MM.1S (cell line): ENCODE data around the gene RNF126.

Experiments
- DNase-seq: peaks from one replicate; pipeline ENCODE4 v3.0.0-alpha.2; 2015
- H2AFZ ChIP-seq: fragments of 300-600 bp; sonication (generic); 2 replicates; pipeline ENCODE4 v1.6.0; 2016; ENCODE audit warnings: antibody characterized with exemption, low read length
- H3F3A ChIP-seq: fragments of 300-600 bp; sonication (generic); 2 replicates; pipeline ENCODE4 v1.6.1; 2016; ENCODE audit warnings: mild to moderate bottlenecking, antibody characterized with exemption, low read length, moderate library complexity, mixed read lengths; ENCODE audit not compliant: insufficient read depth
- H3K27ac ChIP-seq: fragments of 300-600 bp; sonication (generic); 2 replicates; pipeline ENCODE4 v1.5.1; 2016; ENCODE audit warnings: mild to moderate bottlenecking, low read length
- H3K27me3 ChIP-seq: fragments of 300-600 bp; sonication (generic); replicated peaks from 2 replicates; pipeline ENCODE4 v1.6.0; 2016; ENCODE audit warnings: low read length; ENCODE audit not compliant: insufficient read depth
- H3K36me3 ChIP-seq: fragments of 300-600 bp; sonication (generic); replicated peaks from 2 replicates; pipeline ENCODE4 v1.6.1; 2016; ENCODE audit warnings: mild to moderate bottlenecking, low read length, mixed read lengths; ENCODE audit not compliant: insufficient read depth
- H3K4me1 ChIP-seq: fragments of 300-600 bp; sonication (generic); 2 replicates; pipeline ENCODE4 v1.6.1; 2016; ENCODE audit warnings: low read length, mixed read lengths
- H3K4me2 ChIP-seq: fragments of 300-600 bp; sonication (generic); 2 replicates; pipeline ENCODE4 v1.6.0; 2016; ENCODE audit warnings: low read depth, low read length
- H3K4me3 ChIP-seq: fragments of 300-600 bp; sonication (generic); 2 replicates; pipeline ENCODE4 v1.5.1; 2016; ENCODE audit warnings: low read length, mixed read lengths
- H3K79me2 ChIP-seq: fragments of 300-600 bp; sonication (generic); 2 replicates; pipeline ENCODE4 v1.6.1; 2016; ENCODE audit warnings: mixed run types, low read length, mixed read lengths
- H3K9ac ChIP-seq: fragments of 300-600 bp; sonication (generic); 2 replicates; pipeline ENCODE4 v1.6.1; 2016; ENCODE audit warnings: low read length, mixed read lengths
- H3K9me2 ChIP-seq: fragments of 300-600 bp; sonication (generic); replicated peaks from 2 replicates; pipeline ENCODE4 v1.6.1; 2016; ENCODE audit warnings: mild to moderate bottlenecking, low read length, mixed read lengths; ENCODE audit not compliant: insufficient read depth
- H3K9me3 ChIP-seq: fragments of 300-600 bp; sonication (generic); replicated peaks from 2 replicates; pipeline ENCODE4 v1.6.1; 2016; ENCODE audit warnings: mild to moderate bottlenecking, low read length, mixed read lengths; ENCODE audit not compliant: insufficient read depth
- H4K20me1 ChIP-seq: fragments of 300-600 bp; sonication (generic); 2 replicates; pipeline ENCODE4 v1.6.1; 2016; ENCODE audit warnings: mild to moderate bottlenecking, low read length, moderate library complexity, mixed read lengths; ENCODE audit not compliant: insufficient read depth
- EZH2 ChIP-seq: fragments of 300-600 bp; sonication (generic); optimal IDR thresholded peaks from 2 replicates; pipeline ENCODE3; 2017; ENCODE audit warnings: low read depth, mild to moderate bottlenecking, antibody characterized with exemption, low read length, mixed read lengths
- EZH2phosphoT487 ChIP-seq: fragments of 300-600 bp; sonication (generic); IDR thresholded peaks from 2 replicates; pipeline ENCODE4 v1.6.1; 2018; ENCODE audit warnings: antibody characterized with exemption, low read length
- TF ChIP-seq, protein P1 (sequence below): fragments of 300-600 bp; sonication (generic); IDR thresholded peaks from 2 replicates; pipeline ENCODE4 v1.5.1; 2016; ENCODE audit warnings: antibody characterized with exemption, low read length, mixed read lengths

The RNF126 gene

DNA sequence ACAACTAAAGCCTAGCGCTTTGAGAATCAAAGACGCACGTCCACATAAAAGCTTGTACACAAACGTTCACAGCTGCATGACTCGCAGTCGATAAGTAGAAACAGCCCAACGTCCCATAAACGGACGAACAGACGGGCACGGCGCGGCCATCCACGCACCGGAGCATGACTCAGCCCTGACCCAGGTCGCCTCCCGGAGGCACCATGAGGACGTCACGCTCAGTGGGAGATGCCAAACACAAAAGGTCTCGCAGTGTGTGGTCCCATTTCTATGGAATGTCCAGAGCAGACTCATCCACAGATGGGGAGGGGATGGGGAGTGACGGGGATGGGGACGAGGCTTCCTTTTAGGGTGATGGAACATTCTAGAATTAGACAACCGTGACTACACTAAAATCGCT lies 39.0 kb downstream of the RNF126 start:
- Histone ChIP-seq H3K9ac (no peak overlapping the region), H3K4me2 (no peak overlapping the region), H3K9me3 (no peaks in the 10 kb centered on the region), H2AFZ (no peak overlapping the region), H3K9me2 (no peaks in the 10 kb centered on the region), H3F3A (no peaks in the 10 kb centered on the region), H3K4me1 (no peaks in the 10 kb centered on the region), H4K20me1 (no peaks in the 10 kb centered on the region), H3K27ac (no peak overlapping the region), H3K27me3 (no peaks in the 10 kb centered on the region), H3K79me2 (peaks cover 16% of the 10 kb centered on the region), H3K36me3 (peaks cover 3% of the 10 kb centered on the region; the same call in 1 of the 2 replicates), H3K4me3 (no peak overlapping the region)
- DNase-seq, result no peak
- no peak for TF ChIP-seq EZH2phosphoT487
- TF ChIP-seq, protein P1, sequence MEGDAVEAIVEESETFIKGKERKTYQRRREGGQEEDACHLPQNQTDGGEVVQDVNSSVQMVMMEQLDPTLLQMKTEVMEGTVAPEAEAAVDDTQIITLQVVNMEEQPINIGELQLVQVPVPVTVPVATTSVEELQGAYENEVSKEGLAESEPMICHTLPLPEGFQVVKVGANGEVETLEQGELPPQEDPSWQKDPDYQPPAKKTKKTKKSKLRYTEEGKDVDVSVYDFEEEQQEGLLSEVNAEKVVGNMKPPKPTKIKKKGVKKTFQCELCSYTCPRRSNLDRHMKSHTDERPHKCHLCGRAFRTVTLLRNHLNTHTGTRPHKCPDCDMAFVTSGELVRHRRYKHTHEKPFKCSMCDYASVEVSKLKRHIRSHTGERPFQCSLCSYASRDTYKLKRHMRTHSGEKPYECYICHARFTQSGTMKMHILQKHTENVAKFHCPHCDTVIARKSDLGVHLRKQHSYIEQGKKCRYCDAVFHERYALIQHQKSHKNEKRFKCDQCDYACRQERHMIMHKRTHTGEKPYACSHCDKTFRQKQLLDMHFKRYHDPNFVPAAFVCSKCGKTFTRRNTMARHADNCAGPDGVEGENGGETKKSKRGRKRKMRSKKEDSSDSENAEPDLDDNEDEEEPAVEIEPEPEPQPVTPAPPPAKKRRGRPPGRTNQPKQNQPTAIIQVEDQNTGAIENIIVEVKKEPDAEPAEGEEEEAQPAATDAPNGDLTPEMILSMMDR, result no peak
- no peak for TF ChIP-seq EZH2

DNA sequence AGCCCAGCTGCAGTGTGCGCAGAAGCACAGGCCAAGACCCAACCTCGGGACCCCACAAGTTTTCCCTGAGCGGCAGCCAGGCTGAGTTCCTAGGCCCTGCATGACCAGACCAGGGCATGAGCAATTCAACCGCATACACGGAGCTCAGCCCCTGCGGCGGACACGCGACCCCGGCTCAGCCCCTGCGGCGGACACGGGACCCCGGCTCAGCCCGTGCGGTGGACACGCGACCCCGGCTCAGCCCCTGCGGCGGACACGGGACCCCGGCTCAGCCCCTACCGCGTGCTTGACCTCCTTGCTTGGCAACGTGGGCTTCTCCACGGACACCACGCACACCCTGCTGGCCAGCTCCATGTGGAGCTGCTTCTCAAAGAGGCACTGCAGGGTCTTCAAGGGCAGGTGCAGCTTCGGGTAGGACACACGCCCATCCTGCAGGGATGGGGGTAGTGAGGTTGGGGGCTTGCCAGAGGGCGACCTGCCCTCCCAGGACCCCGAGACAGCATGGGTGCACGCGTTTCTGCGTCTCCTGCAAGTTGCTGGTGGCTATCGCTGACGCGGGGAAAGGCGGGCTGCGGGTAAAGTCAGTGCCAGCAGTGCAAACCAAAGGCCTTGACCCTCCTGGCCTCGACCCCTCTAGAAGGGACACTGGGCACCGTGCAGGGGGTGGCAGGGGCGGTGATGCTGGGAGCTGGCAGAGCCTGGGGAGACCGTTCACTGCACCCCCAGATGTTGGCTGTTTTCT lies 39.7 kb downstream of the RNF126 start:
- no peaks in the 10 kb centered on the region for H4K20me1 ChIP-seq

DNA sequence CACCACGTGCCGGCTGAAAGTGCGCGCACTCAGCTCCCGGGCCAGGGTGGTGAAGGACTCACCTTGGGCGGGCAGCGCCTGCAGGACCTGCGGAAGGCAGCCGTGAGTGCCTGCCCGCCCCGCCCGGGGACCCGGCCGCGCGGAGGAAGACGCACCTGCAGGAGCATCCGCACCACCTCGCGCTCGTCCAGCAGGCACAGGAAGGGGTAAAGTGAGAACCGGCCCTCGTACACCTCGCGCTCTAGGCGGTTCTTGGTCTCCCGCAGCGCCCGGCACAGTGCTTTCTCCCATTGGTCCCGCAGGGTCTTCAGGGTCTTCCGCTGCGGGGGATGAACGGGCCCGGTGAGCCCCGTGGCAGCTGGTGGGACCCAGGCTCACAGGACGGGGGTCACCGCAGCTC lies 40.3 kb downstream of the RNF126 start:
- Histone ChIP-seq H3K9me2 (no peaks in the 10 kb centered on the region), H3K79me2 (peaks cover 4% of the 10 kb centered on the region), H4K20me1 (no peaks in the 10 kb centered on the region), H3K36me3 (peaks cover 3% of the 10 kb centered on the region; the same call in 1 of the 2 replicates), H3K4me1 (no peaks in the 10 kb centered on the region), H3K27me3 (no peaks in the 10 kb centered on the region), H2AFZ (no peak overlapping the region), H3F3A (no peaks in the 10 kb centered on the region), H3K27ac (no peak overlapping the region), H3K4me2 (no peak overlapping the region), H3K4me3 (no peak overlapping the region), H3K9me3 (no peaks in the 10 kb centered on the region), H3K9ac (no peak overlapping the region)
- no peak for TF ChIP-seq EZH2phosphoT487
- TF ChIP-seq, protein P1, result no peak
- TF ChIP-seq EZH2, result no peak
- no peak for DNase-seq

More for the DNA sequence above, 39.7 kb downstream of the RNF126 start:
- no peak for TF ChIP-seq EZH2
- TF ChIP-seq, protein P1, result no peak
- no peak for TF ChIP-seq EZH2phosphoT487
- Histone ChIP-seq H3K9ac (no peak overlapping the region), H3K27ac (no peak overlapping the region), H3K4me1 (no peaks in the 10 kb centered on the region), H3K4me2 (no peak overlapping the region), H3K9me3 (no peaks in the 10 kb centered on the region), H2AFZ (no peak overlapping the region), H3K4me3 (no peak overlapping the region), H3K9me2 (no peaks in the 10 kb centered on the region), H3K27me3 (no peaks in the 10 kb centered on the region), H3K79me2 (peaks cover 11% of the 10 kb centered on the region), H3K36me3 (peaks cover 3% of the 10 kb centered on the region; the same call in 1 of the 2 replicates), H3F3A (no peaks in the 10 kb centered on the region)
- DNase-seq, result no peak
